OCI-LY1 (cell line): Measurements from ENCODE around the gene LRRFIP1.

Experiments used
- EZH2 ChIP-seq: fragments of 200-600 bp; sonication (generic), shearing (Covaris generic); IDR thresholded peaks from 2 replicates; pipeline ENCODE4 v1.8.0; 2017; ENCODE audit warnings: borderline replicate concordance, mixed run types, mild to moderate bottlenecking, antibody characterized with exemption, low read length, moderate library complexity, mixed read lengths
- TF ChIP-seq, protein P1 (sequence below): fragments of 200-600 bp; sonication (generic), shearing (Covaris generic); IDR thresholded peaks from 2 replicates; pipeline ENCODE4 v1.5.1; 2017; ENCODE audit warnings: mild to moderate bottlenecking, antibody characterized with exemption, low read length, moderate library complexity, mixed read lengths

GRCh38 chr2:237693291-237693994 lies 66.1 kb downstream of the LRRFIP1 start:
- TF ChIP-seq, protein P1, sequence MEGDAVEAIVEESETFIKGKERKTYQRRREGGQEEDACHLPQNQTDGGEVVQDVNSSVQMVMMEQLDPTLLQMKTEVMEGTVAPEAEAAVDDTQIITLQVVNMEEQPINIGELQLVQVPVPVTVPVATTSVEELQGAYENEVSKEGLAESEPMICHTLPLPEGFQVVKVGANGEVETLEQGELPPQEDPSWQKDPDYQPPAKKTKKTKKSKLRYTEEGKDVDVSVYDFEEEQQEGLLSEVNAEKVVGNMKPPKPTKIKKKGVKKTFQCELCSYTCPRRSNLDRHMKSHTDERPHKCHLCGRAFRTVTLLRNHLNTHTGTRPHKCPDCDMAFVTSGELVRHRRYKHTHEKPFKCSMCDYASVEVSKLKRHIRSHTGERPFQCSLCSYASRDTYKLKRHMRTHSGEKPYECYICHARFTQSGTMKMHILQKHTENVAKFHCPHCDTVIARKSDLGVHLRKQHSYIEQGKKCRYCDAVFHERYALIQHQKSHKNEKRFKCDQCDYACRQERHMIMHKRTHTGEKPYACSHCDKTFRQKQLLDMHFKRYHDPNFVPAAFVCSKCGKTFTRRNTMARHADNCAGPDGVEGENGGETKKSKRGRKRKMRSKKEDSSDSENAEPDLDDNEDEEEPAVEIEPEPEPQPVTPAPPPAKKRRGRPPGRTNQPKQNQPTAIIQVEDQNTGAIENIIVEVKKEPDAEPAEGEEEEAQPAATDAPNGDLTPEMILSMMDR = no peak
- TF ChIP-seq EZH2 = no peak
